Activated CD8-positive, alpha-beta memory T cell treated with anti-CD3 and anti-CD28 coated beads for 24 hours (primary cell): Measurements from ENCODE around the gene SH3BP5.

ENCODE experiments used
- DNase-seq: peaks from one replicate; pipeline ENCODE4 v3.0.0-alpha.2; 2020

Gene SH3BP5

GRCh38 chr3:15324379-15324808, 8.0 kb downstream of the SH3BP5 start:
- DNase-seq: no peak

GRCh38 chr3:15323063-15323462, 9.3 kb downstream of the SH3BP5 start:
- DNase-seq: no peak

GRCh38 chr3:15321349-15321748, 11.0 kb downstream of the SH3BP5 start:
- DNase-seq: no peak

- DNase-seq: no peak
Observed at GRCh38 chr3:15319575-15319974, 12.8 kb downstream of the SH3BP5 start.

- DNase-seq: no peak
Observed at GRCh38 chr3:15319136-15319535, 13.2 kb downstream of the SH3BP5 start.

GRCh38 chr3:15318661-15319060, 13.7 kb downstream of the SH3BP5 start:
- no peak for DNase-seq

GRCh38 chr3:15316998-15317435, 15.4 kb downstream of the SH3BP5 start:
- no peak for DNase-seq

GRCh38 chr3:15315003-15315402, 17.4 kb downstream of the SH3BP5 start:
- DNase-seq: no peak

GRCh38 chr3:15314276-15314675, 18.1 kb downstream of the SH3BP5 start:
- DNase-seq: no peak

- DNase-seq: no peak
Observed at GRCh38 chr3:15313461-15313860, 18.9 kb downstream of the SH3BP5 start.

- DNase-seq: no peak
Observed at GRCh38 chr3:15312550-15312949, 19.8 kb downstream of the SH3BP5 start.

- no peak for DNase-seq
Observed at GRCh38 chr3:15310491-15311370, 21.7 kb downstream of the SH3BP5 start.

- DNase-seq: no peak
Observed at GRCh38 chr3:15309662-15310335, 22.6 kb downstream of the SH3BP5 start.

GRCh38 chr3:15307580-15307979, 24.8 kb downstream of the SH3BP5 start:
- DNase-seq: no peak

GRCh38 chr3:15306979-15307359, 25.4 kb downstream of the SH3BP5 start:
- no peak for DNase-seq

- DNase-seq: no peak
Observed at GRCh38 chr3:15305359-15305844, 27.0 kb downstream of the SH3BP5 start.

GRCh38 chr3:15303728-15304127, 28.7 kb downstream of the SH3BP5 start:
- no peak for DNase-seq

- no peak for DNase-seq
Observed at GRCh38 chr3:15303216-15303615, 29.2 kb downstream of the SH3BP5 start.

GRCh38 chr3:15301761-15302160, 30.6 kb downstream of the SH3BP5 start:
- no peak for DNase-seq

GRCh38 chr3:15300323-15301078, 31.9 kb downstream of the SH3BP5 start:
- no peak for DNase-seq

GRCh38 chr3:15299036-15299435, 33.4 kb downstream of the SH3BP5 start:
- DNase-seq: no peak

GRCh38 chr3:15298504-15298903, 33.9 kb downstream of the SH3BP5 start:
- DNase-seq: no peak

- DNase-seq: no peak
Observed at GRCh38 chr3:15297608-15298350, 34.6 kb downstream of the SH3BP5 start.
